Omental fat pad (tissue), 4 donors: ENCODE results near the gene PPP1R13B. TPM values are rescaled to one million over a fixed set of nuclear protein-coding genes. Genes with fewer than 3 reads are reported as not detected.

ENCODE experiments used
- ATAC-seq: fragments of 150-250 bp; one replicate; pipeline ENCODE4 v1.9.1; 2016; ENCODE audit warnings: mild to moderate bottlenecking, moderate library complexity; ENCODE audit not compliant: low FRiP score
- DNase-seq: peaks from one replicate; pipeline ENCODE4 v3.0.0-alpha.2; 2019; ENCODE audit warnings: low spot score
- CTCF ChIP-seq, 3 donors: fragments of 450-650 bp; IDR thresholded peaks; one replicate each; pipeline ENCODE4 v1.5.1; 2016 to 2017; ENCODE audit warnings: antibody characterized with exemption in 3 of 3, mild to moderate bottlenecking in 3 of 3, moderate library complexity in 2 of 3
- total RNA-seq, 4 donors: library from RNA; depleted of rRNA; stranded (reverse); fragments of >200 nt; gene quantifications; one replicate each; pipeline ENCODE4 v1.1.0, GENCODE V29; 2016

PPP1R13B gene
- total RNA-seq, 4 donors from 2014 or later, result 9.7 to 31.1 (median 15.0) TPM

GRCh38 chr14:103705504-103706284, 141.7 kb downstream of the PPP1R13B start:
- no peak for ATAC-seq
- no peak for TF ChIP-seq CTCF (IDR thresholded peaks at IDR 0.05)
- no peak for DNase-seq

GRCh38 chr14:103705118-103705503, 142.3 kb downstream of the PPP1R13B start:
- DNase-seq (no peak), ATAC-seq (no peak)
- TF ChIP-seq CTCF (IDR thresholded peaks at IDR 0.05), result no peak

- DNase-seq (no peak), ATAC-seq (no peak)
- TF ChIP-seq CTCF (IDR thresholded peaks at IDR 0.05), result no peak
These were observed 142.7 kb downstream of the PPP1R13B start for GRCh38 chr14:103704708-103705107.

GRCh38 chr14:103703433-103704385, 143.7 kb downstream of the PPP1R13B start:
- DNase-seq, result no peak
- ATAC-seq, result no peak
- no peak for TF ChIP-seq CTCF (IDR thresholded peaks at IDR 0.05)

GRCh38 chr14:103702497-103703432, 144.6 kb downstream of the PPP1R13B start:
- ATAC-seq, result no peak
- no peak for DNase-seq

More at GRCh38 chr14:103702497-103703432, 144.6 kb downstream of the PPP1R13B start:
- TF ChIP-seq CTCF (IDR thresholded peaks at IDR 0.05), result no peak
